Brain microvascular endothelial cell (primary cell): ENCODE measurements around the gene GNA12.
"Not testable (repeated sequence)": the region's sequence is repeated elsewhere in the genome, so short reads cannot be mapped to it uniquely, and the experiment has no call there.

Source experiments
- DNase-seq: peaks from one replicate; pipeline ENCODE4 v3.0.0-alpha.2; 2020
- H3K27ac ChIP-seq: fragments of 250-450 bp; sonication (Bioruptor Pico); 2 replicates; pipeline ENCODE4 v1.5.1; 2020; ENCODE audit warnings: mild to moderate bottlenecking, moderate library complexity
- H3K27me3 ChIP-seq: fragments of 250-450 bp; sonication (Bioruptor Pico); replicated peaks from 2 replicates; pipeline ENCODE4 v1.5.1; 2020; ENCODE audit warnings: mild to moderate bottlenecking
- H3K36me3 ChIP-seq: fragments of 250-450 bp; sonication (Bioruptor Pico); replicated peaks from 2 replicates; pipeline ENCODE4 v1.5.1; 2020; ENCODE audit warnings: mild to moderate bottlenecking
- H3K4me3 ChIP-seq: 2 replicates; pipeline ENCODE4 v1.5.1; 2011; ENCODE audit warnings: low read depth, mild to moderate bottlenecking, control low read depth, low read length, moderate library complexity
- CTCF ChIP-seq: IDR thresholded peaks from 2 replicates; pipeline ENCODE4 v1.5.1; 2011; ENCODE audit warnings: low read depth, mild to moderate bottlenecking, moderate library complexity, low read length, control low read depth, inconsistent platforms; ENCODE audit errors: missing control alignments
- in situ Hi-C: cut with HindIII; loops from 2 replicates; pipeline ENCODE4 v1.10.0; 2017; ENCODE audit warnings: low sequenced_read_pairs, low pct_ligation_motif_present

GNA12 gene

DNA sequence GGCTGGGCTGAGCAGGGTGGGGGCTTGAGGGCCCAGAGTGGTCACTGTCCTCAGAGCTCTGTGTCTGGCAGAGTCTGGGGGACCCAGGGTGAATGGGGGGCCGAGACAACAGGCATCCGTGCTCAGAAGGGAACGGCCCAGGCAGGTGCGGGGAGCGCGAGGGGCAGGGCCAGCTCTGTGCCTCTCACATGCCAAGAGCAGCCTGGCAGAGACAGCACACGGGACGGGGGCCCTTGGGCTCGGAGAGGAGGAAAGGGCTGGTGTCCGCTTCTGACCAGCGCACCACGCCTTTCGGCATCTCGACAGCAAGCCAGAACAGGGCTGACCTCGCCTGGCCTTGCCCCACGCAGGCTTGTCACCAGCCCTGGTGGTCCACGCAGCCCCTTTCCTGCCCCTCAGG lies 142.7 kb downstream of the GNA12 start:
- no peak overlapping the region for H3K4me3 ChIP-seq
- DNase-seq: no peak
- H3K27me3 ChIP-seq: no peaks in the 10 kb centered on the region
- H3K27ac ChIP-seq: no peak overlapping the region
- in situ Hi-C loops: no loop called here
- no peaks in the 10 kb centered on the region for H3K36me3 ChIP-seq
- no peak for TF ChIP-seq CTCF

GRCh38 chr7:2700141-2700850 lies 143.8 kb downstream of the GNA12 start:
- H3K4me3 ChIP-seq: no peak overlapping the region
- no peak for TF ChIP-seq CTCF
- no peak for DNase-seq
- H3K27ac ChIP-seq: no peak overlapping the region
- H3K27me3 ChIP-seq: no peaks in the 10 kb centered on the region
- H3K36me3 ChIP-seq: no peaks in the 10 kb centered on the region
- in situ Hi-C loops: no loop called here

DNA sequence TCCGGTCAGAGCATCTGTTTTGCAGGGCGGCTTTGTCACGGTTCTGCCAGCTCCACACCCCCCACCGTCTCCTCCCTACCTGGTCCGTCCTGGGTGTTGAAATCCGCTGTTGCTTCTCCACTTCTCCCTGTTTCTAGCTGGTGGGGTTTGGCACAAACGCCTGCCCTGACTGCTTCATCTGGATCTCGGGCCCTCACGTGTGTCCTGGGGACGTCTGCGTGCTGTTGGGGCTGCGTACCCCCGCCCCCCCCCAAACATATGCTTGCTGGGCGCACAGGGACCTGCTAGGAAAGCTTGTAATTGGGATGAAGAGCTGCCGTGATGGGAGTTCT lies 144.9 kb downstream of the GNA12 start:
- DNase-seq: no peak
- in situ Hi-C loops: no loop called here
- TF ChIP-seq CTCF: no peak
- no peak overlapping the region for H3K4me3 ChIP-seq
- no peaks in the 10 kb centered on the region for H3K36me3 ChIP-seq
- H3K27ac ChIP-seq: no peak overlapping the region
- no peaks in the 10 kb centered on the region for H3K27me3 ChIP-seq

DNA sequence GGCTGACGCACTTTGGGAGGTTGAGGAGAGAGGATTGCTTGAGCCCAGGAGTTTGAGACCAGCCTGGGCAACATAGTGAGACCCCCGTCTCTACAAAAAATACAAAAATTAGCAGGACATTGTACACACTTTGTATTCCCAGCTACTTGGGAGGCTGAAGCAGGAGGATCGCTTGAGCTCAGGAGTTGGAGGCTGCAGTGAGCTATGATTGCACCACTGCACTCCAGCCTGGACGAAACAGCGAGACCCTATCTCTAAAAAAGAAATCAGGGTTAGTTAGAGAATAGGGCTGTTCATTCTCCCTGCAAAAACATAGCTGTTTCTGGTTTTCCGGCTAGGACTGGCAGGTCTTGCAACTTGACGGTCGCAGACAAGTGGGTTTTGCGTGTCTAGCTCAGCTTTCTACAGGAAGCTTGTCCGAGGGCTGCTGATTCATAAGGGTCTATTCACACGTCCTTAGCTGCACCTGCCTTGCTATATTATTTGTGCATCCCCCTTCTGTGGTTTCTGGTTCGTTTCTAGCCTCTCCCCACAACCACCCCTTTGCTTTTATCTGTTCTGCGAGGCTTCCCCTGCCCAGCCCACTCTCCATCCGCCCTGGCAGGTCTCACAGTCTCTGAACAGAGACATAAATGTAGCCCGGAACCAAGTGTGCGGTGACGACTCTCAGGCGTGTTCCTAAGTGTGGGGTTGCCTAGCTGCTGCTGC lies 145.4 kb downstream of the GNA12 start:
- no peaks in the 10 kb centered on the region for H3K27me3 ChIP-seq
- H3K4me3 ChIP-seq: no peak overlapping the region
- in situ Hi-C loops: no loop called here
- no peaks in the 10 kb centered on the region for H3K36me3 ChIP-seq
- H3K27ac ChIP-seq: no peak overlapping the region
- no peak for TF ChIP-seq CTCF
- DNase-seq: no peak

DNA sequence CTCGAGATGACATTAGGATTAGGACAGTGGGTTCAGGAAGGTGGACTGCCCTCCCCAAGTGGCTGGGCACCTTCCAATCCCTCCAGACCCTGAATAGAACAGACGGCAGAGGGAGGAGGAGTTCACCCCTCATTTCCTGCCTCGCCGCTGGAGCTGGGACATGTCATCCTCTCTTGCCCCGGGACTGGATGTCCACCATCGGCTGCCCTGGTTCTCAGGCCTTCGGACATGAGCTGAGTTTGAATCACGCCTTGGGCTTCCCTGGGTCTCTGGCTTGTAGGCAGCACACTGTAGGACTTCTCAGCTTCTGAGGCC lies 150.0 kb downstream of the GNA12 start:
- H3K36me3 ChIP-seq, H3K4me3 ChIP-seq, DNase-seq, H3K27me3 ChIP-seq, H3K27ac ChIP-seq, in situ Hi-C loops: not testable (repeated sequence)

DNA sequence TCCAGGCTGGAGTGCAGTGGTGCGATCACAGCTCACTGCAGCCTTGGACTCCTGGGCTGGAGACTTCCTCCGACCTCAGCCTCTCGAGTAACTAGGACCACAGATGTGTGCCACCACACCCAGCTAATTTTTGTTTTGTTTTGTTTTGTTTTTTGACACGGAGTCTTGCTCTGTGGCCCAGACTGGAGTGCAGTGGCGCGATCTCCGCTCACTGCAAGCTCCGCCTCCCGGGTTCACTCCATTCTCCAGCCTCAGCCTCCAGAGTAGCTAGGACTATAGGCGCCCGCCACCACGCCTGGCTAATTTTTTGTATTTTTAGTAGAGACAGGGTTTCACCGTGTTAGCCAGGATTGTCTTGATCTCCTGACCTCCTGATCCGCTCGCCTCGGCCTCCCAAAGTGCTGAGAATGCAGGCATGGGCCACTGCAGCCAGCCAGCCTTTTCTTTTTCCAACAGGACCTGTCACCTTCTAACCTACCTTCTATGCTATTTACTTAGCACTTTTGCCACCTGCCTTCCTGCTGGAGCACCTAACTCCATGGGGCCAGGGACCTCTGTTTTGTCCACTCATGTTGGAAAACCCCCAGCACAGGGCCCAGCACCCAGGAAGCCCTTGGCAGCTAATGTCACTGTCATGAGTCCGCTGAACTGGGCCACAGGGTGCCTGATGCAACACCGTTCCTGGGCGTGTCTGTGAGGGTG lies 150.5 kb downstream of the GNA12 start:
- in situ Hi-C loops, H3K36me3 ChIP-seq, H3K27me3 ChIP-seq, DNase-seq, H3K27ac ChIP-seq, H3K4me3 ChIP-seq: not testable (repeated sequence)
